ENCODE data around the gene THRB.

The THRB gene

DNA sequence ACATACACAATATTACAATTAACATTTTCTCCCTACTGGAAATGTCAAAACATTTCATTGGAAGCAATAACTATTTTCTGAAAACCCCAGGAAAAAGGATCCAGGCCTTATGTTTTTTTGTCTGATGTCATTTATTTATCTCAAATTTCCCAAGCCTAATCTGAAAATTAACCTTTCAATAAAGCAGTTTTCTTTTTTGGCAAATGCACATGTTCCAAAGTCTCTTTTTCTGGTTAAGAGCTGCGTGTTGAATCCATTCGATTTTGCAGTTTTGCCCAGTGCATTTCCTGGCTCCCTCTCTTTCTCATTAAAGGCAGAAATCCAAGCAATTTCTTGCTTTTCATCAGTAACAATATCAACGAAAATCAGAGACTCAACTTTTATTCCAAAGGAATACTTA, 327.2 kb downstream of the THRB start:
- Histone ChIP-seq H3K27ac (replicated peaks; ENCODE audit: low read length) (no peak overlapping the region), H3K4me2 (ENCODE audit: insufficient read depth, low read length, poor library complexity, severe bottlenecking) (no peak overlapping the region), H3K23ac (ENCODE audit: low read depth, low read length, poor library complexity) (no peak overlapping the region), H2BK120ac (ENCODE audit: low read depth, low read length) (no peak overlapping the region), H2BK15ac (ENCODE audit: low read length) (no peak overlapping the region), H3K79me1 (ENCODE audit: low read depth, low read length) (no peaks in the 10 kb centered on the region), H2BK12ac (ENCODE audit: low read length) (no peak overlapping the region), H3K4me1 (ENCODE audit: control insufficient read depth in 2 of 2, insufficient read depth in 1 of 2, low read depth in 1 of 2, low read length in 2 of 2) (peaks cover 0 to 2% of the 10 kb centered on the region in 2 donors), H3K9me3 (replicated peaks in 1 of 2; ENCODE audit: control insufficient read depth in 2 of 2, insufficient read depth in 1 of 2, low read depth in 1 of 2, low read length in 2 of 2) (no peaks in the 10 kb centered on the region), H3K4ac (ENCODE audit: low read length) (no peak overlapping the region), H3K14ac (ENCODE audit: low read length) (no peak overlapping the region), H4K8ac (ENCODE audit: low read depth, low read length) (no peak overlapping the region), H3K27me3 (ENCODE audit: control insufficient read depth in 3 of 3, insufficient read depth in 3 of 3, low read depth in 1 of 3, low read length in 3 of 3) (no peaks in the 10 kb centered on the region), H2AFZ (ENCODE audit: low read length) (no peak overlapping the region), H3K4me3 (ENCODE audit: low read length in 2 of 2) (no peak overlapping the region), H4K91ac (ENCODE audit: low read depth, low read length, poor library complexity) (no peak overlapping the region), H2AK5ac (ENCODE audit: low read depth, low read length) (no peak overlapping the region), H2BK5ac (ENCODE audit: low read length) (no peak overlapping the region), H3K18ac (ENCODE audit: low read length) (no peak overlapping the region), H3K36me3 (replicated peaks in 1 of 2; ENCODE audit: control insufficient read depth in 2 of 2, insufficient read depth in 2 of 2, low read length in 2 of 2) (no peaks in the 10 kb centered on the region), H3K9ac (ENCODE audit: low read depth, low read length, poor library complexity) (no peak overlapping the region)
- no CpG with 5 or more reads among the region's 3 CpGs for WGBS, 2 donors (ENCODE audit: extremely low coverage in 2 of 2, insufficient read length in 2 of 2, insufficient replicate concordance in 1 of 2)
- no peak for DNase-seq (ENCODE audit: low spot score)

DNA sequence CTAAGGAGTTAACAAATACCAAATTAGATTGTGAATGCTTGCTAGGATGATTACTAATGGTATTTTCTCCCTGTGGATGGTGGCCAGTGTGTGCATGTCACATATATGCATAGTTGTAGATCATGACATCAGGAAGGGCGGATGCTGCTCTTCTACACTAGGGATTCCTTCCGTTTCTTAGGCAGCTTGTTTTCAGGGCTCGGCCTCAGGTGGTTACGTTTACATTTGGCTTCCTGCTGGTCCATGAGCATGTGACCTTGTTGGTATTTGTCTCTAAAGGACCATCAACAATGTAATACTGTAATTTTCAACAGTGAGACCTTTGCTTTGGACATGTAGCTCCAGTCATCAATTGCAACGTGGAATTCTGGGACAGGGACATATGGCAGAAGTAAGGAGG, 328.1 kb downstream of the THRB start:
- H3K9ac ChIP-seq (ENCODE audit: low read depth, low read length, poor library complexity): no peak overlapping the region
- H3K36me3 ChIP-seq (replicated peaks in 1 of 2; ENCODE audit: control insufficient read depth in 2 of 2, insufficient read depth in 2 of 2, low read length in 2 of 2): no peaks in the 10 kb centered on the region
- no peak overlapping the region for H3K14ac ChIP-seq (ENCODE audit: low read length)
- WGBS, 2 donors (ENCODE audit: extremely low coverage in 2 of 2, insufficient read length in 2 of 2, insufficient replicate concordance in 1 of 2): no CpG with 5 or more reads among the region's 5 CpGs
- no peak overlapping the region for H4K8ac ChIP-seq (ENCODE audit: low read depth, low read length)
- no peak overlapping the region for H2AK5ac ChIP-seq (ENCODE audit: low read depth, low read length)
- H3K4me3 ChIP-seq (ENCODE audit: low read length in 2 of 2): no peak overlapping the region
- H4K91ac ChIP-seq (ENCODE audit: low read depth, low read length, poor library complexity): no peak overlapping the region
- no peak overlapping the region for H3K23ac ChIP-seq (ENCODE audit: low read depth, low read length, poor library complexity)
- no peak for DNase-seq (ENCODE audit: low spot score)
- no peak overlapping the region for H2BK15ac ChIP-seq (ENCODE audit: low read length)
- no peaks in the 10 kb centered on the region for H3K27me3 ChIP-seq (ENCODE audit: control insufficient read depth in 3 of 3, insufficient read depth in 3 of 3, low read depth in 1 of 3, low read length in 3 of 3)
- no peaks in the 10 kb centered on the region for H3K9me3 ChIP-seq (replicated peaks in 1 of 2; ENCODE audit: control insufficient read depth in 2 of 2, insufficient read depth in 1 of 2, low read depth in 1 of 2, low read length in 2 of 2)
- no peaks in the 10 kb centered on the region for H3K79me1 ChIP-seq (ENCODE audit: low read depth, low read length)
- H2AFZ ChIP-seq (ENCODE audit: low read length): no peak overlapping the region
- H3K4ac ChIP-seq (ENCODE audit: low read length): no peak overlapping the region
- H2BK120ac ChIP-seq (ENCODE audit: low read depth, low read length): no peak overlapping the region
- no peak overlapping the region for H3K18ac ChIP-seq (ENCODE audit: low read length)
- H3K4me1 ChIP-seq (ENCODE audit: control insufficient read depth in 2 of 2, insufficient read depth in 1 of 2, low read depth in 1 of 2, low read length in 2 of 2): peaks cover 0 to 2% of the 10 kb centered on the region in 2 donors
- no peak overlapping the region for H2BK5ac ChIP-seq (ENCODE audit: low read length)
- H3K27ac ChIP-seq (replicated peaks; ENCODE audit: low read length): no peak overlapping the region
- H2BK12ac ChIP-seq (ENCODE audit: low read length): no peak overlapping the region
- no peak overlapping the region for H3K4me2 ChIP-seq (ENCODE audit: insufficient read depth, low read length, poor library complexity, severe bottlenecking)

DNA sequence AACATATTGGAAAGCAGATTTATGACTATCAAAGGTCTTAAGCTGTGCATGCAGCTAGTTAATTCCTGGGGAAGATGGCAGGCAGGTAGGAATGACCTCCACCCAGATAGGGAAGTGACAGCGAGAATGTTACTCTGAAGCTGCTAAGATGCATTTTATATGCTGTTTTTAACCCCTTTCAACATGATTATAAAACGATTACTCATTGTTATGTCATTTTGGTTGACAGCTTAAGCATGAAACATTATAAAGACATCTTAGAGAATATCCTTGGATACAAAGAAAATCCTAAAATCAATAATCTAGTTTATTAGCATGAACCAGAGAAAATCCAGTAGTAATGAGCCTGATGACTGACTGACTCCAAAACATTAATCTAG, 329.1 kb downstream of the THRB start:
- no peak overlapping the region for H4K8ac ChIP-seq (ENCODE audit: low read depth, low read length)
- no peaks in the 10 kb centered on the region for H3K79me1 ChIP-seq (ENCODE audit: low read depth, low read length)
- no peak overlapping the region for H3K4ac ChIP-seq (ENCODE audit: low read length)
- H2BK5ac ChIP-seq (ENCODE audit: low read length): no peak overlapping the region
- H2BK120ac ChIP-seq (ENCODE audit: low read depth, low read length): no peak overlapping the region
- H3K4me2 ChIP-seq (ENCODE audit: insufficient read depth, low read length, poor library complexity, severe bottlenecking): no peak overlapping the region
- no peak overlapping the region for H2BK12ac ChIP-seq (ENCODE audit: low read length)
- H3K14ac ChIP-seq (ENCODE audit: low read length): no peak overlapping the region
- no peaks in the 10 kb centered on the region for H3K9me3 ChIP-seq (replicated peaks in 1 of 2; ENCODE audit: control insufficient read depth in 2 of 2, insufficient read depth in 1 of 2, low read depth in 1 of 2, low read length in 2 of 2)
- H2BK15ac ChIP-seq (ENCODE audit: low read length): no peak overlapping the region
- DNase-seq (ENCODE audit: low spot score): no peak
- H3K18ac ChIP-seq (ENCODE audit: low read length): no peak overlapping the region
- H3K27me3 ChIP-seq (ENCODE audit: control insufficient read depth in 3 of 3, insufficient read depth in 3 of 3, low read depth in 1 of 3, low read length in 3 of 3): no peaks in the 10 kb centered on the region
- no peak overlapping the region for H3K4me3 ChIP-seq (ENCODE audit: low read length in 2 of 2)
- no peak overlapping the region for H3K27ac ChIP-seq (replicated peaks; ENCODE audit: low read length)
- no peak overlapping the region for H3K23ac ChIP-seq (ENCODE audit: low read depth, low read length, poor library complexity)
- H2AK5ac ChIP-seq (ENCODE audit: low read depth, low read length): no peak overlapping the region
- H2AFZ ChIP-seq (ENCODE audit: low read length): no peak overlapping the region
- no peak overlapping the region for H3K9ac ChIP-seq (ENCODE audit: low read depth, low read length, poor library complexity)
- no CpG with 5 or more reads among the region's 2 CpGs for WGBS, 2 donors (ENCODE audit: extremely low coverage in 2 of 2, insufficient read length in 2 of 2, insufficient replicate concordance in 1 of 2)
- H3K4me1 ChIP-seq (ENCODE audit: control insufficient read depth in 2 of 2, insufficient read depth in 1 of 2, low read depth in 1 of 2, low read length in 2 of 2): peaks cover 0 to 2% of the 10 kb centered on the region in 2 donors
- no peaks in the 10 kb centered on the region for H3K36me3 ChIP-seq (replicated peaks in 1 of 2; ENCODE audit: control insufficient read depth in 2 of 2, insufficient read depth in 2 of 2, low read length in 2 of 2)
- H4K91ac ChIP-seq (ENCODE audit: low read depth, low read length, poor library complexity): no peak overlapping the region

DNA sequence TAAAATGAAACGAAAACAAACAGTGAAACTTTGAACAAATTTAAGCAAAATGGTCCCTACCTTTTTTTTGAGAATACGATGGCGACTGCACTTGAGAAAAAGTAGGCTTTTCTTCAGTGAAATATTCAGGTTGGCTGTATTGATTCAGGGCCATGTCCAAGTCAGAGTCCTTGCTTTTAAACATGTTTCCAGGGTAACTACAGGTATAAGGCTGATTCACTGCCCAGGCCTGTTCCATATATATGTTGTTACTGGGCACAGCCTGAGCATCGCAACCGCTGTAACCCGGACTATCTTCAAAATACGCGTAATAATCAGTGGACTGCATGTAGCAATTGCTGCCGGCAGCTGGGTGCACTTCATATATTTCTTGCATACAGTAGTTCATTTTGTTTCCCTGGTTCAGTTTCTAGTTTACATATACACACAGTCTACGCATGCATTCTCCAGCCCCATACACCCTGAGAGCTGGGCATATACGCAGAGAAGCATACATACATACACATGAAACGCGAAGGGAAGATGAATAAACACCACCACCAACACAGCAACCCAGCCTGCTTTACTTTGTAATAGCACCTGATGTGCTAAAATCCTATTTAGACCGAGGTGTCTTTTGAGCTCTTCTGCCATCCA, 329.6 kb downstream of the THRB start:
- Histone ChIP-seq H2AK5ac (ENCODE audit: low read depth, low read length) (no peak overlapping the region), H3K4me1 (ENCODE audit: control insufficient read depth in 2 of 2, insufficient read depth in 1 of 2, low read depth in 1 of 2, low read length in 2 of 2) (peaks cover 0 to 2% of the 10 kb centered on the region in 2 donors)
- WGBS, 2 donors (ENCODE audit: extremely low coverage in 2 of 2, insufficient read length in 2 of 2, insufficient replicate concordance in 1 of 2): no CpG with 5 or more reads among the region's 14 CpGs

More for the DNA sequence above, 329.6 kb downstream of the THRB start:
- H4K91ac ChIP-seq (ENCODE audit: low read depth, low read length, poor library complexity): no peak overlapping the region
- no peak overlapping the region for H3K18ac ChIP-seq (ENCODE audit: low read length)
- H2BK120ac ChIP-seq (ENCODE audit: low read depth, low read length): no peak overlapping the region
- no peaks in the 10 kb centered on the region for H3K27me3 ChIP-seq (ENCODE audit: control insufficient read depth in 3 of 3, insufficient read depth in 3 of 3, low read depth in 1 of 3, low read length in 3 of 3)
- H4K8ac ChIP-seq (ENCODE audit: low read depth, low read length): no peak overlapping the region
- H2BK12ac ChIP-seq (ENCODE audit: low read length): no peak overlapping the region
- peak overlapping the region; percentile 6 for H3K23ac ChIP-seq (ENCODE audit: low read depth, low read length, poor library complexity)
- H2BK15ac ChIP-seq (ENCODE audit: low read length): no peak overlapping the region
- H3K36me3 ChIP-seq (replicated peaks in 1 of 2; ENCODE audit: control insufficient read depth in 2 of 2, insufficient read depth in 2 of 2, low read length in 2 of 2): no peaks in the 10 kb centered on the region
- H3K9me3 ChIP-seq (replicated peaks in 1 of 2; ENCODE audit: control insufficient read depth in 2 of 2, insufficient read depth in 1 of 2, low read depth in 1 of 2, low read length in 2 of 2): no peaks in the 10 kb centered on the region
- H3K14ac ChIP-seq (ENCODE audit: low read length): no peak overlapping the region
- no peak overlapping the region for H2BK5ac ChIP-seq (ENCODE audit: low read length)
- H3K4ac ChIP-seq (ENCODE audit: low read length): no peak overlapping the region
- H3K4me2 ChIP-seq (ENCODE audit: insufficient read depth, low read length, poor library complexity, severe bottlenecking): no peak overlapping the region
- no peak for DNase-seq (ENCODE audit: low spot score)
- no peak overlapping the region for H3K27ac ChIP-seq (replicated peaks; ENCODE audit: low read length)
- no peak overlapping the region for H2AFZ ChIP-seq (ENCODE audit: low read length)
- no peaks in the 10 kb centered on the region for H3K79me1 ChIP-seq (ENCODE audit: low read depth, low read length)
- no peak overlapping the region for H3K4me3 ChIP-seq (ENCODE audit: low read length in 2 of 2)
- no peak overlapping the region for H3K9ac ChIP-seq (ENCODE audit: low read depth, low read length, poor library complexity)
